ENCODE data around the gene ITPR2.
"Not testable (repeated sequence)": the region's sequence is repeated elsewhere in the genome, so short reads cannot be mapped to it uniquely, and the experiment has no call there.

ITPR2 gene

DNA sequence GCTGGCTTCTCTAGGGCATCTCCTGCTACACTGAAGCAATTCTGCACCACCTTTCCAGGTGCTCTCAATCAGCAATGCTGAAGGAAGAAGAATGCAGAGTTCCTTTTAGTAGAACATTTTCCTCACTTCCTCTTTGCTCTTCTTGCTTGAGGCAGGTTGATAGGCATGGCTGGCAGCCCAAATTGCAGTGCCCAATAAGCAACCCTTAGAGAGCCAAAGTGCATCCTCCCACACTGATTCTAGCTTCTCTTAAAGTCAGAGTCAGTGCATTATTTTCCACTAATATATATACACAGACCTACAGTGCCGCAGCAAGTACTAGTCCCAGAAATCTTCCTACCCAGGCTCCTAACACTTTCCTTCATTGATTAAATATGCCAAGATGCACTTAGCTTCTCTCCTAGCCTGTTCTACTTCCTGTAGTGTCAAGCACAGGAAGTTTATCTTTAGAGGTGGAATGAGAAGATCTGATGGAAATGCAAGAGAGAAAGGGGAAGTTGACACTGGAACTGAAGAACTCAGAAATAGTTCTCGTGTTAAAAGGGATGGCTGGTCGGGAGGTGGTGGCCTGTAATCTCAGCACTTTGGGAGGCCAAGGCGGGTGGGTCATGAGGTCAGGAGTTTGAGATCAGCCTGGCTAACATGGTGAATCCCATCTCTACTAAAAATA is 504.9 kb downstream of the ITPR2 start:
- DNase-seq: no peak

DNA sequence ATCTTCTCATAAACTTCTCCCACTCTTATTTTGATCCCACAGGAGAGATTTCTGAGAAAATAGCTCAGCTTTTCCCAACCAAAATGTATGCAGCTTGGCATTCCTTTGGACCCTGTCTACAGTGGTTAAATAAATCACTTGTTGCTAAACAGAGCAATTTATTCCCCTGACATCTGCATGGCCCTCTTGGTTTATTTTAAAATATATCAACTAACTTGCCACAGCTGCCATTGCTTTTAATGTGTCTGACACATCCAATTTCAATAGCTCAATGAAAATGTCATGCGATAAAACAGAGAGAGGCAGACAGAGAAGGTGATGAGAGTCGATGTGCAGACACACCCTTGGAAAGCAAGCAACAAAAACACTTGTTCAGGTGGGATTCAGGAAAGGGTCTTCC is 509.3 kb downstream of the ITPR2 start:
- no peak for DNase-seq

DNA sequence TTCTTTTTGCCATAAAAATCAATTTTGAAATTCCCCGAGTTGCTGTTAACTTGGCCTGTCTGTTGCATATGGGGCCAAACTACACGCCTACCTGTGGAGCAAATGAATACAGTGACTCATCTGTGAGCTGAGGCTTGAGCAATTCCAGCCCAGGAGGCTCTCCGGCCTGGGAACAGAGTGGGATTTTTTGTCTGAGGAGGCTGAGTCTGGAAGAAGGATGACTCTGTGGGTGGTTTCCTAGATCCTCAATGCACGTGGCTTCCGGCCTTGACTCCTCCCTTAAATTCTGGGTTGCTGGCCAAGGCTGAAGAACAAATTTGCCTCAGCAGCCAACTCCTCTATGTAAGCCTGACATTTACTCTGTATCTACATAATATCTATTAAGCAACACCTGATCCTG is 513.5 kb downstream of the ITPR2 start:
- DNase-seq: peak; percentile 97

DNA sequence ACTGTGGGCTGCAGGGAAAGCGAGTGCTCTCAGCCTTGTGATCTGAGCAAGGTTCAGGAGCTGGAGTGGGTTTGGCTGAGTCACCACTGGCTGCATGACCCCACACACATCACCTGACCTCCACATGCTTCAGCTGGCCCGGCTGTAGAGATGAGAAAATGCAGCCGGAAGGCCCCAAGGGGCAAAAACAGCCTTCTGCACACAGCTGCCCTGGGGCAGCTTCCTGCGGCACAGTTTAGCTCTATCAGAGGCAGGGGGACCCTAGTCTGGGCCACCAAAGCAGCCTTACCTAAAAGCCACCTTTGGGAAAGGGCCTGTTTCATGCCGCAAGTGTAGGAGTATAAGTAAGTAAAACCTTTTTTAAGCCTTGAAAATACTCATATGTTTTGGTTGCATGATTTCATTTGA is 514.3 kb downstream of the ITPR2 start:
- peak; percentile 97 for DNase-seq

DNA sequence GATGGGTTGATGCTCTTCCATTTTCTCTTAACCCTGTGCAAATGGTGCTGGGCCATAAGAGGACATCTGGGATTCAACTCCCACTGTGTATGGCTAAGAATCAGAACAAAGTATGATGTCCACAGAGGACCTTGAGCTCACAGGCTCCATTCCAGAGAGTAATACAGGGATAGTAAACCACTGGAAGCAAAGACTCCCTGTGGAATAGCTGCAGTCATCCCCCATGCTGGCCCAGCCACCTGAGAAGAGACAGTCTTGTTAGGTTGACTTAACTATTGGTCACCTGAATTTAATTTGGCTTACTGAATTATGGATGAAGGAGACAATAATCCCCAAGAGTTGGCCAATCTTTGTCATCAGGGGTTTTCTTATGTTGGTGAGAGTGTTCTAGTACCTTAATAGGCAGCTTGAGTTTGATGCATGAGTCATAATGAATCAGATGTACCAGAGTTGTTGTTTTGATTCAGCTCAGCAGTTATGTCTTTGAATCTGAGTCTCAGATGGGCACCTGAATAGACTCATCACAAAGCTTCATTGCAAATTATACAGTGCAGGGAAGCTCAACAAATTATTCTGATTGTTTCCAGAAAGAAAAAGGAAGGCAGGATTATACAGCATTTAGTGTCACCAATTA is 514.9 kb downstream of the ITPR2 start:
- no peak for DNase-seq

DNA sequence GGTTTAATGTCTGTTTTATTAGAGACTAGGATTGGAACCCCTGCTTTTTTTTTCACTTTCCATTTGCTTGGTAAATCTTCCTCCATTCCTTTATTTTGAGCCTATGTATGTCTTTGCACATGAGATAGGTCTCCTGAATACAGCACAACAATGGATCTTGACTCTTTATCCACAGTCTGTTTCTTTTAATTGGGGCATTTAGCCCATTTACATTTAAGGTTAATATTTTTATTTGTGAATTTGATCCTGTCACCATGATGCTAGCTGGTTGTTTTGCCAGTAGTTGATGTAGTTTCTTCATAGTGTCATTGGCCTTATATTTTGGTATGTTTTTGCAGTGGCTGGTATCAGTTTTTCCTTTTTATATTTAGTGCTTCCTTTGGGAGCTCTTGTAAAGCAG is 518.9 kb downstream of the ITPR2 start:
- not testable (repeated sequence) for DNase-seq

DNA sequence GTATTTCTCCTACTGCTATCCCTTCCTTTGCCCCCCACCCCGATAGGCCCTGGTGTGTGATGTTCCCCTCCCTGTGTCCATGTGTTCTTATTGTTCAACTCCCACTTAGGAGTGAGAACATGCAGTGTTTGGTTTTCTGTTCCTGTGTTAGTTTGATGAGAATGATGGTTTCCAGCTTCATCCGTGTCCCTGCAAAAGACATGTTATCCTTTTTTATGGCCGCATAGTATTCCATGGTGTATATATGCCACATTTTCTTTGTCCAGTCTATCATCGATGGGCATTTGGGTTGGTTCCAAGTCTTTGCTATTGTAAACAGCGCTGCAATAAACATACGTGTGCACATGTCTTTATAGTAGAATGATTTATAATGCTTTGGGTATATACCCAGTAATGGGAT is 522.5 kb downstream of the ITPR2 start:
- DNase-seq: not testable (repeated sequence)

DNA sequence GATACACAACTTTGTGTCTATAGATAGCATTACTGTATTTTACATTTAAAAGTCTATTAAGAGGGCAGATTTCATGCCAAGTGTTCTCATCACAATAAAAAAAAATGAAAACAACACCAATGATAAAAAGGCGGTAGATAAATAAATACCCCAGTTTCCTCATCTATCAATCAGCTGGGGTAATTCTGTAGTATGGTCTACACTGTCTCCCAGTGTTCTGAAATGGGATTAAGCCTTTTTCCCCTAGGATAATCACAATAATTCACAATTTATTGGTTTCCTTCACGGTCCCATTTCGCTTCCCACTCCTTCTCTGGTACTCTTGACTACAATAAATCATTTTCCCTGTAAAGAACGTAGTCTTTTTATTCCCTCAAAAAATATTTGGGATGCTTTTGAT is 523.4 kb downstream of the ITPR2 start:
- DNase-seq: no peak

DNA sequence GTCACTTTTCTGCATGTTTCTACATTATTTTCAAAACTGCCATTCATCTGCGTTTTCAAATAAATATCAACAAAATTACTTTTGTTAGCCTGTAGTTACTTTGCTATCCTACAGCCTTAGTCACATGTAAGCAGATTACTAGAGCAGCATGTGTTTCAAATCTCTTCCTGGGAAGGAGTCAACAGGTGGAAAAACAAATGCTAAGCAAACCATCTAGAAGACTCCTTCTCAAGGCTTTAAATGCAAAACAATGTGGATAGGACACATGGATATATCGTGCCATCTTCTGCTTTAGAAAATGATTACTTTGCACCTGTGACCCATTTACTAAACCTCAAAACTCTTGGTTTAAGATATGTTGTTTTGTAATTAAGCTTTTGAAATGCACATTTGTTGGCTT is 528.7 kb downstream of the ITPR2 start:
- DNase-seq: no peak

DNA sequence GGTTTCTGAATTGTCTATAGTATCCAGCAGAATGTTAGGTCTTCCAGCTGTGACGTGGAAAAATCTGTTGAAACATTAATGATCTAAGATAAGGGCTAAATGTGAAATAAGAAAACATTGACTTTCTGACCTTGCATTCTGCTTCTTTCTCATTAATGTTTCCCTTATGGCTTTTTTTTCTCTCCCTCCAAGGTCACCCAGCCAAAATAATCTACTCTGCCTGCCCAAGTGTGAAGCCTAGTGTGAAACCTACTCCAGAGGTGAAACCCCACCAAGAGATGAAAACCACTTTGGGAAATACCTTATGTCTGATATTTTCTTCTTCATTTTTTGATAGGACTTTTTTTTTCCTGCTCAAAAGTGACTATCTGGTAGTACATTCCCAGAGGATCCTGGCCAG is 529.6 kb downstream of the ITPR2 start:
- no peak for DNase-seq

DNA sequence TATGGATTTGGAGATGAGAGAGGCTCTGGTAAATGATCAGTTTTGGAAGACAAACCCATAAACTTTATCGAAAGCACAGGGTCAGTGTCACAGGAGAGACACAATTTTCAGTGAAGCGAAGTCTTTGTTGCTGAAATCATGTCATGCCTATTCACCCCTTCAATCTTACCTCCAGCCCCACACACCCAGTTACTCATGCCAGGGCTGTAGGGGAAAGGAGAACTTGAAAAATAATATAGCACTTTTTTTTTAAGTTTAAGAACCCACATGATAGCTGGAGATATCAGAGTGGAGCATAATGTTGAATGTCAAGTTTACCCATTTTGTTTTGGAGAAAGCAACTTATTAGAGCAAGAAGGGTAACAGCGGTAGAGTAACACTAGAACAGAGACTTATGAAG is 530.2 kb downstream of the ITPR2 start:
- DNase-seq: no peak

DNA sequence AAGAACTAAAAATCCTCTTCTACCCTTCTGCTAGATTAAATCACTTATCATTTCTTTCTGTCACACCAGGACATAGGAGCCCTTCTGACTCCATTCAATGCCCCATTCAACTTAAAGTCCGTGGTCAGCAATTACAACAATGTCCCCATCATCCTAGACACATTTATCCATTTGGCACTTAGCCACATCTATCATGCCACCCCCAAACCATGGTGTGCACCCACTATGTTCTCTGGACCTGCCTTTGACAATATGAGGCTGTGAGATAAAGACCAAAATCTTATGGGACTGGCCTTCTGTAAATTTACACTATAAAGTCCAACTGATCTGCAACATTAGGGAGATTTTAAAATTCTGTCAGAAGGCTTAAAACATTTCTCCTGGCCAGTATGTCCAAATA is 533.2 kb downstream of the ITPR2 start:
- DNase-seq: no peak

DNA sequence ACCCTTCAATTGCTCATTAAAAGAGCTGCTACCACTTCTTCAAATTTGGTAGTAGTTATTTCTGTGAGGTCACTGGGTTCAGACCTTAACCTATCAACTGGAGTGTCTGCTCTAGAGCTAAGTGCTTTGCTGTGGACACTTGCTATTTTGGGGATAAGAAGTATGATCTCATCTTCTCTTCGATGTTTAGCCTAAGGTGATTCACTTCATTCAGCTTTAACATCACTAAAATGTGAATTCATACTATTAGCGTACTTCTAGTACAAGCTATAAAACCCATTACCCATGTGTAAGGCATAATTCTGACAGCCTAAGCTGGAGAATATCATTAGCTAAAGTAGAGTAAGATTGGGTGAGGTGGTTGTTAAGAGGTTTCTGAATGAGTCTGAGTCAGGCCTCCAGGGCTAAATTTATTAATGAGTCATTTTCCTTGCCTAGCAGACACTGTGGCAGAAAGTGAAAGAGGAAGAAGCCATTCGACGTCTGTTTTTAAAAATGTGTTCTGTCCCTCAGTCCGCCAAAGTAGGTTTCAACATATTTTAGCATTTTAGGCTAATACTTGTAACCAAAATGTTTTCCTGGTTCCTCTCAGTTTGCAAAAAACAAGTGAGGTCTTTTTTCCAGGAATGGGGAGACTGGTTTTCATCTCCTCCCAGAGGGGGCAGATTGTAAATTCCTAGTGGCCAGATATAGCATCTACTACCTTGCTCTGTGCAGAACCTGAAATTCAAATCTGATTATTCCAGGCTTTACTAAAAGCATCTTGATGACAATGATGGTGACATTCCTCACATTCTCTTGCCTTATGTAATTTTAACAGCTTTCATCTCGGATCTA is 534.0 kb downstream of the ITPR2 start:
- DNase-seq: peak; percentile 79

DNA sequence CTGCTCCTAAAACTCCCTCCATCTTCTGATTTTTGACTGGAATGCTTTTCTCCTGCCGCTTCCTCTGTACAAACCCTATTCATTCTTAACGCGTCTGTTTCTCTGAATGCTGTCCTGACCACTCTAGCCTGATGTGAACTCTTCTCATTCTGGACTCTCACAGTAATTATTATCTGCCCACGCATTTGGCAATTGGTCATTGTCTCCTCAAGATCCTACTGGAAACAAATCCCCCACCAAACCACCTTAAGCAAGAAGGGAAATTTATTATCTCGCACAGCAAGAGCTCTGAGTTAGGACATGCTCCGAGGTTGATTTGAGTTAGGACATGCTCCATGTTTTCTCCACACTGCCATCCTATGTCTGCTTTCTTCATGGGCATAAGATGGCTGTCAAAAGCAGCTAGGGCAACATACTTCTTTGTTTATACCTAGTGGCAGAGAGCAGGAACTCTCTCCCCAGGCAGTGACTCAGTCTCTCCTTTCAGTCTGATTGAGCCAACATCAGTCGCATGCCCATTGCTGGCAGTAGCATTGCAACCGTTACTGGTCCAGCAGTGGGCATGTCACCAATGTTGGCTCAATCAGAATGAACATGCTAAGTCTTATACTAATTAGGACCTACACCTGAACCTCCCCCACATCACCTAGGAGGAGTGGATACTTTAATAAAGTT is 535.5 kb downstream of the ITPR2 start:
- DNase-seq: no peak

DNA sequence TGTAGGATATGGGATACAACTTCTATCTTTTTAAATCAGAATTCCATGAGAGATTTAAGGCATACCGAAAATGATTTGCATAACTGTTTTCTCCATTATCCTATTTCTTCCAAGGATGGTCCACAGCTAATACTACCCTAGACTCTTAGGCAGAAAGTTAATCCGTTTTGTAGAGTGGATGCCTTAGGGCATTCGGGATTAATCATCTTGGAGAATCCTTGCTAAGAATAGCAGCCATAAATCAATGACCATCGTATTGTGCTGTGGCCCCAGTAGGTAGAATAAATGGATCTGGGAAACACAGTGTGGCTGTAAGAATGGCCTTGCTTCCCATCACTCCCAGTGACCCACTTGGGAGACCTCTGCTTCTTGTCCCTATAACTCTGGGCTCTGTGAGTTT is 538.0 kb downstream of the ITPR2 start:
- DNase-seq: no peak

DNA sequence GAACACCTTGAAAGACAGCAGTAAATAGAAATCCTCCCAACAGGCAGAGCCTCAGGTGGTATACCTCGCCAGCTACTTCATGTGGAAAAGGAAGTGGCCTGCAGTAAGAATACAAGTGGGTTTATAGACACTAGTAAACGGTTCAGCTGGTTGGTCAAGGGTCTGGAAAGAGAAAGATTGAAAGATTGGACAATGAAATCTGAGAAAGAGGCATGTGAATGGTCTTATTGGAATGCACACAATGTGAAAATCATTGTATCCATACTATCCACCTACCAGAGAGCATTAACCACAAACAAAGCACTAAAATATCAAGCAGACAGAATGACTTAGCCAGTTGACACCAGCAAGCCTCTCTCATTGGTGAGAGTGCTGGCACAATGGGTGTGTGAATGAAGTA is 539.4 kb downstream of the ITPR2 start:
- no peak for DNase-seq

DNA sequence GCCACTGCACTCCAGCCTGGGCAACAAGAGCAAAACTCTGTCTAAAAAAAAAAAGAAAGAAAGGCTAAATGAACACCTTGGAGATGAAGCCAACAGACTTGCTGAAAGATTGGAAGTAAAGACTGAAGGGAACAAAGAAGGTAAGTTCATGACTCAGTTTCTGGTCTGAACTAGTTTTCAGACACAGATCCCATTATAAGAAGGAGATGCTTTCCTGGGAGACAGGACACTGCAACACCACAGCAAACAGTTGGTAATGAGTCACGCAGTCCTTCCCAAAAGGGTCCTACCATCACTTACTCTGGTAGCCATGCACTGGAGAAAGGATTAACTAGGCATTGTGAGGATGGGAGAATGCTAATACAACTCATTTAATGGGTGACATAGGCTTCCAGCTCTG is 540.4 kb downstream of the ITPR2 start:
- DNase-seq: no peak

DNA sequence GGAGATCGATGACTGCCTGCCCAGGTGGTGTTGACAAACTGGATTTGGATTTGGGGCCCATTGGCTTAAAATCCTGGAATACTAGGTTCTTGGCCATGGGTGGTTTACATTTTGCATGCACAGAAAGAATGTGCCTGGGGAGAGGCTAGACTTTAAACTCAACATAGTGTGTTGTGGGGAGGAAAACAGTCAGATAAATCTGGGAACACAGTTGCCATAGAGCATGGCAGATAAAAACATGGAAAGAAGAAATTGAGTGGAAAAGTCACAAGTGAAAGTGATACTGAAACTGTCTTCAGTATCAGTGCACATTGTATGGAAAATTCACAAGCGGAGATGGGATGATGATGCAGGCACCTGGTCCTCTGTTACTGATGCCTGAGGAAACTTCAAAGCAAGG is 542.4 kb downstream of the ITPR2 start:
- DNase-seq: no peak

DNA sequence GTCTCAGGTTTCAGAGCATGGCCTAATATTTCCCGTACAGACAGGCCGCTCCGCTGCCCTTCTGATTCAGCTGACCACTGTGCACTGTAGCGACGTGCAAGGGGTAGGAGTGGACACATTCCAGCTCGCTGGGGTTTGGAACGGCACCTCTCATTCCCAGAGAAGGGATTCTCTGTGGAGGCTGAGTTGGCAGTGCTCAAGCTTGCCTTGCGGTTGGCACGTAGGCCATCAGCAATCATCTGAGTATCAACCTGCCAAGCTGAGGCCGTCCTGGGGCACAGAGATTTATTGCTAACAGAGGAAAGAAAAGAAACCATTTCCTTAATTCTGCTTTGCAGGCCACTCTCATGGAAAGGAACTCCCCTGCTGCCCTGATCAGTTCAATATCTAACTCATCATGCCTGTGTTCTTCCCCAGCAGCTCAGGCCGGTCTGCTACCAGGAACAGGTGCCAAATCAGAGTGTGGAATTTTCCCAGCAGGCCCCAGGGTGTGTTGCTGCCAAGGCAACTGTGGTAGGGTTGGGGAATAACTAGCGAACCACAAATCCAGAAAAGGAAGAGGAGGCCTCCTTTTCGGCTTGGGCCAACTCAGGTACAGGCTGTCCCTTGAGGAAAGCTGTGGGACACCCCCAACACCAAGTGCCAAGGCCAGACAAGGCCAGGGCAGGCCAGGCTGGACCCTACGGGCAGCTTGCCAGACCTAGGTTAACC is 545.2 kb downstream of the ITPR2 start:
- no peak for DNase-seq
